ENCODE results near the gene GRM7.

GRM7 gene

DNA sequence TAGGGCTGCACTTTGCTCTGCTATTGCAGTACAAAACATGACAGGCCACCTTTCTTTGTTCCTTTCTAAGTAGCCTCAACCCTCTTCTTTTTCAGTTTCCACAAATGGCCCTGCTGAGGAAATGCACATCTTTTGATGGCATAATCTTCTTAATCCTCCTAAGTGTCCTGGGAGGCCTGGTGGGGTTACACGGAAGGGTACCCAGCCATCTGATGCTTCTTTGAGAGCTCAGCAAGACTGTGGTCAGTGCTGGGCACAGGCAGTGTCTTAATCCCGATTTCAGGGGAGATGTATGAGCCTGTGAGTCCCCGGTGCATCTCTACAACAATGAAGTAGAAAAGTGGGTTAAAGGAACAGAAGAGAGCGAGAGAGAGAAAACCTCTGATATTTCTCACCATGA is 404.8 kb downstream of the GRM7 start:
- H3K9me3 ChIP-seq (ENCODE audit: control insufficient read depth, low read length): peaks cover 9% of the 10 kb centered on the region
- H3K4me3 ChIP-seq (ENCODE audit: extremely low read depth, insufficient read depth, low read length, poor library complexity, severe bottlenecking): no peak overlapping the region
- H3K27ac ChIP-seq (ENCODE audit: low read depth, low read length, severe bottlenecking): no peak overlapping the region
- 71 to 79% methylated on average over 1 to 3 of the region's 4 CpGs for WGBS, 2 experiments (ENCODE audit: insufficient coverage in 2 of 2)
- H3K36me3 ChIP-seq (ENCODE audit: control insufficient read depth, insufficient read depth, low read length): no peaks in the 10 kb centered on the region
- no peaks in the 10 kb centered on the region for H3K4me1 ChIP-seq (ENCODE audit: control insufficient read depth, insufficient read depth, low read length, poor library complexity, severe bottlenecking)

DNA sequence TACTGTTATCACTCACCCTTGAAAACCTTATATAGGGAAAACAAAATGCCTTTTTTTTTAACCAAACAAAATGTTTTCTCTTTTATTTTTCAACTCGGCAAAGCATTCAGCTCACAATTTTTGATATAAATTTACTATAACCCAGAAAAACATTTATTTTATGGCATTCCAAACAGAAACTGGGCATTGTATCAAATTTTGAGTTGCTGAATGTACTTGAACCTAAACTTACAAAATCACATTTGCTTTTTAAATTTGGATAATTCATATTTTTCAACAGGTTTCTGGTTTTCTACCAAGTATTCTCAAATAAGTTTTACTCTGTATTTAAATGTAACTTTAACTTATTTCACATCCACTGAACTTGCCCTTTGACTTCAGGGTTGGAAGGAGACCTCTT is 405.6 kb downstream of the GRM7 start:
- Histone ChIP-seq H3K9me3 (ENCODE audit: control insufficient read depth, low read length) (peaks cover 9% of the 10 kb centered on the region), H3K4me3 (ENCODE audit: extremely low read depth, insufficient read depth, low read length, poor library complexity, severe bottlenecking) (no peak overlapping the region), H3K36me3 (ENCODE audit: control insufficient read depth, insufficient read depth, low read length) (no peaks in the 10 kb centered on the region), H3K27ac (ENCODE audit: low read depth, low read length, severe bottlenecking) (no peak overlapping the region), H3K4me1 (ENCODE audit: control insufficient read depth, insufficient read depth, low read length, poor library complexity, severe bottlenecking) (no peaks in the 10 kb centered on the region)
- WGBS, 2 experiments (ENCODE audit: insufficient coverage in 2 of 2): no CpG with 5 or more reads among the region's 1 CpG

DNA sequence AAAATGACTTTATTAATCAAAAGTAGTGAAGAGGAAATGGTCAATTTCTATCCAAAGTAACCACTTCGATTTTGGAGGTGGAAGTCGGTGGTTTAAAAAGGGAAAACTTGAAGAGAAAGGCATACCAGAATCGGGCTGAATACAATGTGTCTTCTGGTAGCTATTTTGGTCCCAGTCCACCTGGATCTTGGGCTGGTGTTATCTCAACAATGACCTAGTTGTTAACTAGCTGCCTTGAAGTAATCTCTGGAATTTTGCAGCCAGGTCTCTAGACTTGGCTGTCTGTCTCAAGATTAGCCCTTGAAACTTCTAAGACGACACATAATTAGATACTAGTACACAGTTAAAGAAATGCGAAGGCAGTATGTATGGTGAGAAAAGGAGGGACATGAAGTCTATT is 409.8 kb downstream of the GRM7 start:
- H3K9me3 ChIP-seq (ENCODE audit: control insufficient read depth, low read length): peaks cover 9% of the 10 kb centered on the region
- WGBS, 2 experiments (ENCODE audit: insufficient coverage in 2 of 2): 79 to 95% methylated on average over 3 to 4 of the region's 5 CpGs
- H3K27ac ChIP-seq (ENCODE audit: low read depth, low read length, severe bottlenecking): no peak overlapping the region
- no peaks in the 10 kb centered on the region for H3K4me1 ChIP-seq (ENCODE audit: control insufficient read depth, insufficient read depth, low read length, poor library complexity, severe bottlenecking)
- H3K36me3 ChIP-seq (ENCODE audit: control insufficient read depth, insufficient read depth, low read length): no peaks in the 10 kb centered on the region
- H3K4me3 ChIP-seq (ENCODE audit: extremely low read depth, insufficient read depth, low read length, poor library complexity, severe bottlenecking): no peak overlapping the region

DNA sequence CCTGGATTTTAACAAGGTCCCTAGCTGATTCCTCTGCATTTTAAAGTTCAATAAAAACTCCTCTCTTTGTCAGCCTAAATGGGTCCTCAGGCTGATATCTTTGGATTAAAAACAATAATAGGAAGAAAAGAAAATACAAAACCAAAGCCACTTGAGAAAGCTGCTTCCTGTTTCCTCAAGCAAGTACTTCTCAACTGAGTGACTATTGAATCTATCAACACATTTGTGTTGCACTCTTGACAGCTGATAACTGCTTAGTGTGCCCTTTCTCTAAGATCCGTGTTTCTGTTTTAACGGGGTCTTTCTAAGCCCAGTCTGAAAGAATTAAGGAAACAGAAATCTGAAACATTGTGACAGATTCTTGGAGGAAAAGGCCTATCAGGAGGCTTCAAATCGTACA is 410.7 kb downstream of the GRM7 start:
- Histone ChIP-seq H3K36me3 (ENCODE audit: control insufficient read depth, insufficient read depth, low read length) (no peaks in the 10 kb centered on the region), H3K4me1 (ENCODE audit: control insufficient read depth, insufficient read depth, low read length, poor library complexity, severe bottlenecking) (no peaks in the 10 kb centered on the region), H3K27ac (ENCODE audit: low read depth, low read length, severe bottlenecking) (no peak overlapping the region), H3K9me3 (ENCODE audit: control insufficient read depth, low read length) (peaks cover 9% of the 10 kb centered on the region), H3K4me3 (ENCODE audit: extremely low read depth, insufficient read depth, low read length, poor library complexity, severe bottlenecking) (no peak overlapping the region)
- WGBS, 2 experiments (ENCODE audit: insufficient coverage in 2 of 2): 78 to 96% methylated on average over 3 of the region's 3 CpGs

DNA sequence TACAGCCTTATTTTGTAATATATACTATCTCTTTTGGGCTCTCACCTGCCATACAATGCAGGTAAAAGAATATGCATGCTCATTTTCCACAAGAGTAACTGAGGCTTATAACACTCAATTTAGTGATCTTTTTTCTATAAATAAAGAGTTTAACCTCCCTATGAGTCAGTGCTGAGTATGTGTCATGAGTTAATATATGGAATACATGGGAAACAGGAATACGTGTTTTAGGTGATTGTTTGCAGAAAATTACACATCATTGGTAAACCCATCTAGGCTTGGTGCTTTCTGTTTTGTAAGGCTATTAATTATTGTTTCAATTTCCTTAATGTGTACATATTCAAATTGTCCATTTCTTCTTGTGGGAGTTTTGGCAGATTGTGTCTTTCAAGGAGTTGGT is 411.3 kb downstream of the GRM7 start:
- H3K4me3 ChIP-seq (ENCODE audit: extremely low read depth, insufficient read depth, low read length, poor library complexity, severe bottlenecking): no peak overlapping the region
- no peaks in the 10 kb centered on the region for H3K36me3 ChIP-seq (ENCODE audit: control insufficient read depth, insufficient read depth, low read length)
- peaks cover 7% of the 10 kb centered on the region for H3K9me3 ChIP-seq (ENCODE audit: control insufficient read depth, low read length)
- no CpG with 5 or more reads among the region's 1 CpG for WGBS, 2 experiments (ENCODE audit: insufficient coverage in 2 of 2)
- no peak overlapping the region for H3K27ac ChIP-seq (ENCODE audit: low read depth, low read length, severe bottlenecking)
- H3K4me1 ChIP-seq (ENCODE audit: control insufficient read depth, insufficient read depth, low read length, poor library complexity, severe bottlenecking): no peaks in the 10 kb centered on the region

DNA sequence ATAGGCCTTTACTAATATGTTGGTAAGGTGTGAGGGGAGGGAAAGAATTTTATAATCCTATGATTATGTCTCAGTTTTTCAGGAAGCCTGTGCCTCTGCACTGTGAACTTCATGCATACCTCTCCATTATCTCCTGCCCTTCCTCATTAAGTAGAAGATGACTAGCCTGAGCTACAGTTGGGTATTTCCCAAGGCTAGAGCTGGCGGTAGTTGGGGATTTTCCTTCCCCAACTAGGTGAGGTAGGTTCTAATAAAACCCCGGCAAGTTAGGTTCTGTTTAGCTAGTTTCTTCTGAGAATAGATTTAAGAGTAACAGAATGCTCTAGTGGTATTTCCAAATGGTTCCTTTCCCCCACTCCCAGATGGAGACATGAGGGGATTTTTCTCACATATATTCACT is 414.5 kb downstream of the GRM7 start:
- no peaks in the 10 kb centered on the region for H3K36me3 ChIP-seq (ENCODE audit: control insufficient read depth, insufficient read depth, low read length)
- H3K4me1 ChIP-seq (ENCODE audit: control insufficient read depth, insufficient read depth, low read length, poor library complexity, severe bottlenecking): no peaks in the 10 kb centered on the region
- H3K27ac ChIP-seq (ENCODE audit: low read depth, low read length, severe bottlenecking): no peak overlapping the region
- no CpG with 5 or more reads among the region's 2 CpGs for WGBS, 2 experiments (ENCODE audit: insufficient coverage in 2 of 2)
- H3K4me3 ChIP-seq (ENCODE audit: extremely low read depth, insufficient read depth, low read length, poor library complexity, severe bottlenecking): no peak overlapping the region
- H3K9me3 ChIP-seq (ENCODE audit: control insufficient read depth, low read length): no peaks in the 10 kb centered on the region

DNA sequence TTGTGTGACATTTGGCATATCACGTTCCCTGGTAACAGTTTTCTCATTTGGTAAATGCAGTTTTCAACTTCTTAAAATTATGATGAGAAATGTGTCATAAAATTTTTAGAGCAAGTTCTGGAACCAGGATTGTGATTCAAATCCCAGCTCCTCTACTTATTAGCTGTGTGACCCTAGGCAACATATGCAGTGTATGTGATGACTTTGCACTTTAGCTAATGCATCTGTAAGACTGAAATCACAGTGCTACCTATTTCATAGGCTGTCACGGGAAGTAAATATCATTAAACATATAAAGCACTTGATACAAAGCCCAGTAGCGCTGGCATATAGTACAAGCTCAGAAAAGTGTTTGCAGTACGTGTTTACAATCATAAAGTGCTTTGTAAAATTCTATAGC is 419.4 kb downstream of the GRM7 start:
- WGBS, 2 experiments (ENCODE audit: insufficient coverage in 2 of 2): 86 to 97% methylated on average over 2 to 3 of the region's 4 CpGs
- no peaks in the 10 kb centered on the region for H3K36me3 ChIP-seq (ENCODE audit: control insufficient read depth, insufficient read depth, low read length)
- H3K27ac ChIP-seq (ENCODE audit: low read depth, low read length, severe bottlenecking): no peak overlapping the region
- H3K4me1 ChIP-seq (ENCODE audit: control insufficient read depth, insufficient read depth, low read length, poor library complexity, severe bottlenecking): no peaks in the 10 kb centered on the region
- no peaks in the 10 kb centered on the region for H3K9me3 ChIP-seq (ENCODE audit: control insufficient read depth, low read length)
- no peak overlapping the region for H3K4me3 ChIP-seq (ENCODE audit: extremely low read depth, insufficient read depth, low read length, poor library complexity, severe bottlenecking)

DNA sequence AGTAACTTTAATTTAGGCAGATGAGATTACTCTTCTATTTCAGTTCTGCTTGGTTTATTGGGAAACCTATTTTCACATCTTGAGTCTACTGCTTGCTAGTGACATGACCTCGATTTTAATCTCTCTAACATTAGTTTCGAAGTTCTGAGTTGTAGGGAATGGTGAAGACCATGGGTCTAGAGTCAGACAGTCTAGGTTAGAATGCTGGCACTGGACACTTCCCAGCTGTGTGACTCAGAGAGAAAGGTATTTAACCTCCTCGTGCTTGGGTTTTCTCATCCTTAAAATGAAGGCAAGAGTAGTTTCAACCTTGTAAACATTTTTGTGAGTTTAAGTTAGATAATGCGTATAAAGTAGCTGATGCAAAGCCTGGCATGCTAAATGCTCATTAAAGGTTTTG is 422.1 kb downstream of the GRM7 start:
- no peak overlapping the region for H3K4me3 ChIP-seq (ENCODE audit: extremely low read depth, insufficient read depth, low read length, poor library complexity, severe bottlenecking)
- peaks cover 9% of the 10 kb centered on the region for H3K4me1 ChIP-seq (ENCODE audit: control insufficient read depth, insufficient read depth, low read length, poor library complexity, severe bottlenecking)
- 72 to 88% methylated on average over 2 of the region's 4 CpGs for WGBS, 2 experiments (ENCODE audit: insufficient coverage in 2 of 2)
- no peaks in the 10 kb centered on the region for H3K36me3 ChIP-seq (ENCODE audit: control insufficient read depth, insufficient read depth, low read length)
- H3K9me3 ChIP-seq (ENCODE audit: control insufficient read depth, low read length): no peaks in the 10 kb centered on the region
- no peak overlapping the region for H3K27ac ChIP-seq (ENCODE audit: low read depth, low read length, severe bottlenecking)

DNA sequence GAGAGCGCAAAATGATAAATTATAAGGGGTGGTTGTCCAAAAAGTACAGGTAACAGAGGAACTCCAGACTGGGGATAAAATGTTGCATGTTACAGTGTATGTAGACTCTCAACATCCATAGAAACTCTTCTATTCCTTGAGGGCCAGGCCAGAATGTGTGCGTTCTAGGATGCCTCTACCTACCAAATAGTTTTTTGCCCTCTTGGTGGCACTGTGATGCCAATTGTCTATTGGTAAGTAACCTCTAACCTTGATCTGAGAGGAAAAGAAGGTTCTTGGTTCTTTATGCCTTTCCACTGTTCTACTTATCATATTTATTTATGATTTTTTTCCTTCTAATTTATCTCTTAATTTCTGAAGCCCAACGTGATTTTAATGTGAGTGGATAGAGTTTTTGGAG is 424.6 kb downstream of the GRM7 start:
- Histone ChIP-seq H3K27ac (ENCODE audit: low read depth, low read length, severe bottlenecking) (no peak overlapping the region), H3K4me3 (ENCODE audit: extremely low read depth, insufficient read depth, low read length, poor library complexity, severe bottlenecking) (no peak overlapping the region), H3K36me3 (ENCODE audit: control insufficient read depth, insufficient read depth, low read length) (no peaks in the 10 kb centered on the region), H3K4me1 (ENCODE audit: control insufficient read depth, insufficient read depth, low read length, poor library complexity, severe bottlenecking) (peaks cover 9% of the 10 kb centered on the region), H3K9me3 (ENCODE audit: control insufficient read depth, low read length) (no peaks in the 10 kb centered on the region)
- WGBS, 2 experiments (ENCODE audit: insufficient coverage in 2 of 2): no CpG with 5 or more reads among the region's 3 CpGs

DNA sequence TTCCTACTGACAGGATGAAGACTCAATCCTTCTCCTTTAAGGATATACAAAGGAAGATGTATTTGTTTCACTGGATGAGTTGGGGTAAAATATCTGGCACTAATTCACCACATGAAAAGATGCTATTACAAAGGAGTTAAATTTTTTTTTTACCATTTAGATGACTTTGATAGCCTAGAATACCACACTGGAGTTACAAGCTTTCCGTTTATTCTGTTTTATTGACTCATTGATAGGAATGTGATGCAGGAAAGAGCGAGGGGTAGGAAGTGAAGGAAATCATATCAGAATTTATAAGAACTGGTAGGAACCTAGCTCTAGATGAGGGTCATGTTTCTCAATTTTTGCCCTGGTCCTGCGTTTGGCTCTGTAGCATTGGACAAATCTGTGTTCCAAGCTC is 427.2 kb downstream of the GRM7 start:
- WGBS, 2 experiments (ENCODE audit: insufficient coverage in 2 of 2): 83 to 100% methylated on average over 1 to 2 of the region's 3 CpGs
- H3K4me1 ChIP-seq (ENCODE audit: control insufficient read depth, insufficient read depth, low read length, poor library complexity, severe bottlenecking): peaks cover 9% of the 10 kb centered on the region
- no peak overlapping the region for H3K4me3 ChIP-seq (ENCODE audit: extremely low read depth, insufficient read depth, low read length, poor library complexity, severe bottlenecking)
- no peak overlapping the region for H3K27ac ChIP-seq (ENCODE audit: low read depth, low read length, severe bottlenecking)
- H3K36me3 ChIP-seq (ENCODE audit: control insufficient read depth, insufficient read depth, low read length): no peaks in the 10 kb centered on the region
- no peaks in the 10 kb centered on the region for H3K9me3 ChIP-seq (ENCODE audit: control insufficient read depth, low read length)

DNA sequence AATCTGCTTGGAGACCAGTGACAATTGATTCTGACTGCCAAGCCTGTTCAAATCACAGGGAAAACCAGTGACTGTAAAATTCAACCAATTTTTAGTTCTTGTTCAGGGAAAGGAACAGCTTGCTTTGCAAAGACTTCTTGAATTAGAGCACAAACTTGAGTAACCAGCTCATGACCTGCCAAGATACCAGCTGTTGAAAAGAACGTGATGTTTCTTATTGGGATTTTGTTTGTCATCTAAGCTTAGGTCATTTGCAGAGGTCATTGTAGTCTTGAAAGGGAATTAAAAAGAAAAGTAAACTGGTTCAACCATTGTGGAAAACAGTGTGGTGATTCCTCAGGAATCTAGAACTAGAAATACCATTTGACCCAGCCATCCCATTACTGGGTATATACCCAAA is 428.2 kb downstream of the GRM7 start:
- no peaks in the 10 kb centered on the region for H3K9me3 ChIP-seq (ENCODE audit: control insufficient read depth, low read length)
- 67 to 100% methylated on average over 1 of the region's 1 CpG for WGBS, 2 experiments (ENCODE audit: insufficient coverage in 2 of 2)
- peaks cover 9% of the 10 kb centered on the region for H3K4me1 ChIP-seq (ENCODE audit: control insufficient read depth, insufficient read depth, low read length, poor library complexity, severe bottlenecking)
- no peak overlapping the region for H3K4me3 ChIP-seq (ENCODE audit: extremely low read depth, insufficient read depth, low read length, poor library complexity, severe bottlenecking)
- no peak overlapping the region for H3K27ac ChIP-seq (ENCODE audit: low read depth, low read length, severe bottlenecking)
- H3K36me3 ChIP-seq (ENCODE audit: control insufficient read depth, insufficient read depth, low read length): no peaks in the 10 kb centered on the region
